GM23338 (cell line): ENCODE measurements around the gene SLC38A8. TPM values are rescaled to one million over a fixed set of nuclear protein-coding genes. Genes with fewer than 3 reads are reported as not detected.

ENCODE experiments used
- ATAC-seq: fragments of 200-7000 bp; cut with Tn5 transposase; 3 replicates; pipeline ENCODE4 v1.9.1; 2020
- DNase-seq: peaks from one replicate; pipeline ENCODE4 v3.0.0-alpha.2; 2015; ENCODE audit warnings: low spot score
- H2AFZ ChIP-seq: fragments of 200-600 bp; sonication (generic); 2 replicates; pipeline ENCODE4 v1.8.0; 2016; ENCODE audit warnings: antibody characterized with exemption, mild to moderate bottlenecking, moderate library complexity
- H3F3A ChIP-seq: fragments of 200-600 bp; sonication (generic); replicated peaks from 2 replicates; pipeline ENCODE4 v1.8.0; 2017; ENCODE audit warnings: antibody characterized with exemption, mixed run types, low read depth
- H3K27ac ChIP-seq: fragments of 200-600 bp; sonication (generic); 2 replicates; pipeline ENCODE4 v1.6.1; 2016; ENCODE audit warnings: low read depth
- H3K27me3 ChIP-seq: fragments of 200-600 bp; sonication (generic); 2 replicates; pipeline ENCODE4 v1.8.0; 2016; ENCODE audit warnings: mild to moderate bottlenecking, mixed run types, moderate library complexity; ENCODE audit not compliant: insufficient read depth
- H3K36me3 ChIP-seq: fragments of 200-600 bp; sonication (generic); 2 replicates; pipeline ENCODE4 v1.8.0; 2016; ENCODE audit warnings: mild to moderate bottlenecking; ENCODE audit not compliant: insufficient read depth
- H3K4me1 ChIP-seq: fragments of 200-600 bp; sonication (generic); 2 replicates; pipeline ENCODE4 v1.8.0; 2016; ENCODE audit warnings: mild to moderate bottlenecking, moderate library complexity; ENCODE audit not compliant: insufficient read depth
- H3K4me2 ChIP-seq: fragments of 200-600 bp; sonication (generic); 2 replicates; pipeline ENCODE4 v1.7.1; 2017; ENCODE audit warnings: mixed run types
- H3K4me3 ChIP-seq: fragments of 200-600 bp; sonication (generic); 2 replicates; pipeline ENCODE4 v1.6.1; 2016; ENCODE audit warnings: mixed run types
- H3K79me2 ChIP-seq: fragments of 200-600 bp; sonication (generic); replicated peaks from 2 replicates; pipeline ENCODE4 v1.8.0; 2017; ENCODE audit warnings: mild to moderate bottlenecking; ENCODE audit not compliant: insufficient read depth
- H3K9me2 ChIP-seq: fragments of 200-600 bp; sonication (generic); 2 replicates; pipeline ENCODE4 v1.8.0; 2017; ENCODE audit not compliant: insufficient read depth
- H4K20me1 ChIP-seq: fragments of 200-600 bp; sonication (generic); replicated peaks from 2 replicates; pipeline ENCODE4 v1.8.0; 2017; ENCODE audit warnings: mild to moderate bottlenecking; ENCODE audit not compliant: insufficient read depth
- H3K27ac Mint-ChIP-seq: 2 replicates; pipeline ENCODE4 v1.8.0; 2020; ENCODE audit warnings: inconsistent platforms, mild to moderate bottlenecking, moderate library complexity, mixed read lengths
- H3K27me3 Mint-ChIP-seq: 3 replicates; pipeline ENCODE4 v1.8.0; 2022; ENCODE audit warnings: low read depth, mild to moderate bottlenecking, moderate library complexity, mixed read lengths, inconsistent platforms; ENCODE audit not compliant: insufficient read depth, poor library complexity
- H3K36me3 Mint-ChIP-seq: 3 replicates; pipeline ENCODE4 v1.8.0; 2021; ENCODE audit warnings: low read depth, mild to moderate bottlenecking, inconsistent platforms, moderate library complexity, mixed read lengths
- H3K4me1 Mint-ChIP-seq: 3 replicates; pipeline ENCODE4 v1.8.0; 2020; ENCODE audit warnings: mild to moderate bottlenecking, inconsistent platforms, mixed read lengths
- H3K4me3 Mint-ChIP-seq: 3 replicates; pipeline ENCODE4 v1.8.0; 2021; ENCODE audit warnings: moderate library complexity, mild to moderate bottlenecking, inconsistent platforms, mixed read lengths
- H3K9me3 Mint-ChIP-seq: 3 replicates; pipeline ENCODE4 v1.8.0; 2020; ENCODE audit warnings: moderate library complexity, mild to moderate bottlenecking, inconsistent platforms, mixed read lengths
- CREB1 ChIP-seq: fragments of 250-450 bp; sonication (Bioruptor Pico); IDR thresholded peaks from 2 replicates; pipeline ENCODE4 v1.5.0; 2020; ENCODE audit warnings: low read depth, mild to moderate bottlenecking, moderate library complexity
- EZH2phosphoT487 ChIP-seq: fragments of 200-600 bp; sonication (generic); IDR thresholded peaks from one replicate; pipeline ENCODE4 v1.8.1; 2018; ENCODE audit warnings: antibody characterized with exemption; ENCODE audit not compliant: unreplicated experiment
- POLR2AphosphoS5 ChIP-seq: IDR thresholded peaks from 2 replicates; pipeline ENCODE4 v1.6.1; 2016; ENCODE audit warnings: antibody characterized with exemption, low read depth
- STAT1 ChIP-seq: IDR thresholded peaks from one replicate; pipeline ENCODE4 v1.6.1; 2016; ENCODE audit warnings: antibody characterized with exemption; ENCODE audit not compliant: unreplicated experiment
- polyA plus RNA-seq: library from polyadenylated mRNA; unstranded; fragments of >200 nt; fragmentation: Nextera tagmentation; extraction: Ambion mirVana; gene quantifications from 2 replicates; pipeline ENCODE4 v1.2.1, GENCODE V29; 2016
- total RNA-seq: library from RNA; depleted of rRNA; stranded (reverse); fragments of >200 nt; shearing (Covaris generic); gene quantifications from 2 replicates; pipeline ENCODE4 v1.2.3, GENCODE V29; 2014
- TF ChIP-seq, protein P1 (sequence below): IDR thresholded peaks from one replicate; pipeline ENCODE4 v1.6.1; 2018; ENCODE audit warnings: antibody characterized with exemption; ENCODE audit not compliant: unreplicated experiment
- TF ChIP-seq, protein P2 (sequence below), 2 experiments: fragments of 200-600 bp in 1 of 2; sonication (generic) in 1 of 2; conservative IDR thresholded peaks; 2 replicates each; pipeline versions ENCODE4 v1.5.1 to v1.6.1; 2016 to 2017; ENCODE audit warnings: antibody characterized with exemption in 2 of 2, low read depth in 2 of 2, mild to moderate bottlenecking in 2 of 2, moderate library complexity in 1 of 2

SLC38A8 gene
- total and polyA plus RNA-seq, 2 experiments from 2014 or later: not detected

DNA sequence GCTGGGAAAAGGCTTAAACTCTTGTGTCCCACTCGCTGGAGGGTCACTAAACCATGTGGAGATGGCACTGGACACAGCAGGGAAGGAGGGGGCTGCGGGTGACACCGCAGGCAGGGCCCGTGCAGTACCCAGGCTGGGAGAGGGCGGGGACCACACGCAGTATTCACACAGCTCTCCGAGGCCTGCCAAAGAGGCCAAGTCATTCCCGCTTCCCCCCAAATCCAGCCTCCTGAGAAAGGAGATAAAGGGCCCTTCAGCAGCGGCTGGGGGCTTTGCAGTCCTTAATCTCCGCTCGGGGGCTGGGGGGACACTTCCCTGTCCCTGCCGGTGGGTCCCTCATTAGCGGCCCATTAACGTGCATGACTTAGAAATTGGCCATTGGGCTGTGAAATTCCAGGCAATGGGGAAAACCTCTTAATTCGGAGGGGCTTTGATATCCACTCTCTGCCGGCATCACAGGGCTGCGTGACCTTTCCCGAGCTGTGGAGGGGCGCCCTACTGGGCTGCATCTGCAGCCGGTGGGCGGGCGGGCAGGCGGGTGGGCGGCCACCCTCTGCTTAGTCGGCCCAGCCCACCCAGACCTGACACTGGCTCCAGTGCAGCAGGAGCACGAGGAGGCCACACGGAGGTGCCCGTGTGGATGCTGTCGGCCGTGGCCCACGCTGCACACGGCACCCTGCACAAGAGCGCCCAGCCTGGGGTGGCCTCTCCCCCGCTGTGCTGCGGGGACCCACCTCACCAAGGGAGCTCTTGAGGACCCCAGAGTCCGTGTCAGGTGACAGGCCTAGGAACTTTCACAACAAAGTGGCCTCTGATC lies 2.6 kb upstream of the SLC38A8 start (continued):
- TF ChIP-seq, protein P1, sequence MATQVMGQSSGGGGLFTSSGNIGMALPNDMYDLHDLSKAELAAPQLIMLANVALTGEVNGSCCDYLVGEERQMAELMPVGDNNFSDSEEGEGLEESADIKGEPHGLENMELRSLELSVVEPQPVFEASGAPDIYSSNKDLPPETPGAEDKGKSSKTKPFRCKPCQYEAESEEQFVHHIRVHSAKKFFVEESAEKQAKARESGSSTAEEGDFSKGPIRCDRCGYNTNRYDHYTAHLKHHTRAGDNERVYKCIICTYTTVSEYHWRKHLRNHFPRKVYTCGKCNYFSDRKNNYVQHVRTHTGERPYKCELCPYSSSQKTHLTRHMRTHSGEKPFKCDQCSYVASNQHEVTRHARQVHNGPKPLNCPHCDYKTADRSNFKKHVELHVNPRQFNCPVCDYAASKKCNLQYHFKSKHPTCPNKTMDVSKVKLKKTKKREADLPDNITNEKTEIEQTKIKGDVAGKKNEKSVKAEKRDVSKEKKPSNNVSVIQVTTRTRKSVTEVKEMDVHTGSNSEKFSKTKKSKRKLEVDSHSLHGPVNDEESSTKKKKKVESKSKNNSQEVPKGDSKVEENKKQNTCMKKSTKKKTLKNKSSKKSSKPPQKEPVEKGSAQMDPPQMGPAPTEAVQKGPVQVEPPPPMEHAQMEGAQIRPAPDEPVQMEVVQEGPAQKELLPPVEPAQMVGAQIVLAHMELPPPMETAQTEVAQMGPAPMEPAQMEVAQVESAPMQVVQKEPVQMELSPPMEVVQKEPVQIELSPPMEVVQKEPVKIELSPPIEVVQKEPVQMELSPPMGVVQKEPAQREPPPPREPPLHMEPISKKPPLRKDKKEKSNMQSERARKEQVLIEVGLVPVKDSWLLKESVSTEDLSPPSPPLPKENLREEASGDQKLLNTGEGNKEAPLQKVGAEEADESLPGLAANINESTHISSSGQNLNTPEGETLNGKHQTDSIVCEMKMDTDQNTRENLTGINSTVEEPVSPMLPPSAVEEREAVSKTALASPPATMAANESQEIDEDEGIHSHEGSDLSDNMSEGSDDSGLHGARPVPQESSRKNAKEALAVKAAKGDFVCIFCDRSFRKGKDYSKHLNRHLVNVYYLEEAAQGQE: no peak
- no peak for TF ChIP-seq EZH2phosphoT487
- TF ChIP-seq POLR2AphosphoS5: no peak
- TF ChIP-seq CREB1: no peak

DNA sequence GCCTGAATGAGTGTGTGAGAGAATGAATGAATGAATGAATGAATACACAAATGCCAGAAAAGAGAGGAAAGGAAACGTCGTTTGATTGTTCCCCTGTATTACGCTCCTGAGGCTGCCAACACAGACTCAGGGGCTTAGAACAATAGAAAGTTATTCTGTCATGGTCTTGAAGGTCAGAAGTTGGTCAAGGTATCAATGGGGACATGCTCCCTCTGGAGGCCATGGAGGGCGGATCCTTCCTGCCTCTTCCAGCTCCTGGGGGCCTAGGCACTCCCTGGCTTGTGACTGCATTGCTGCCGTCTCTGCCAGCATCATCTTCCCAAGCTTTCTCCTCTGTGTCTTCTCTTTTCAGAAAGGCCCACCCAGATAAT lies 1.5 kb upstream of the SLC38A8 start:
- H3K9me3 Mint-ChIP-seq: no peaks in the 10 kb centered on the region; the same call in 2 of the 3 replicates
- H3K27me3 Mint-ChIP-seq: peaks cover 19% of the 10 kb centered on the region
- Histone ChIP-seq H3K36me3 (no peaks in the 10 kb centered on the region), H3K4me3 (no peak overlapping the region), H3K4me2 (no peak overlapping the region), H2AFZ (no peak overlapping the region), H3K4me1 (peaks cover 7% of the 10 kb centered on the region; the same call in 1 of the 2 replicates), H3K27ac (no peak overlapping the region), H3K79me2 (no peaks in the 10 kb centered on the region), H4K20me1 (no peaks in the 10 kb centered on the region), H3F3A (no peaks in the 10 kb centered on the region), H3K27me3 (no peaks in the 10 kb centered on the region), H3K9me2 (no peaks in the 10 kb centered on the region)
- no peak for TF ChIP-seq STAT1
- TF ChIP-seq, protein P2, sequence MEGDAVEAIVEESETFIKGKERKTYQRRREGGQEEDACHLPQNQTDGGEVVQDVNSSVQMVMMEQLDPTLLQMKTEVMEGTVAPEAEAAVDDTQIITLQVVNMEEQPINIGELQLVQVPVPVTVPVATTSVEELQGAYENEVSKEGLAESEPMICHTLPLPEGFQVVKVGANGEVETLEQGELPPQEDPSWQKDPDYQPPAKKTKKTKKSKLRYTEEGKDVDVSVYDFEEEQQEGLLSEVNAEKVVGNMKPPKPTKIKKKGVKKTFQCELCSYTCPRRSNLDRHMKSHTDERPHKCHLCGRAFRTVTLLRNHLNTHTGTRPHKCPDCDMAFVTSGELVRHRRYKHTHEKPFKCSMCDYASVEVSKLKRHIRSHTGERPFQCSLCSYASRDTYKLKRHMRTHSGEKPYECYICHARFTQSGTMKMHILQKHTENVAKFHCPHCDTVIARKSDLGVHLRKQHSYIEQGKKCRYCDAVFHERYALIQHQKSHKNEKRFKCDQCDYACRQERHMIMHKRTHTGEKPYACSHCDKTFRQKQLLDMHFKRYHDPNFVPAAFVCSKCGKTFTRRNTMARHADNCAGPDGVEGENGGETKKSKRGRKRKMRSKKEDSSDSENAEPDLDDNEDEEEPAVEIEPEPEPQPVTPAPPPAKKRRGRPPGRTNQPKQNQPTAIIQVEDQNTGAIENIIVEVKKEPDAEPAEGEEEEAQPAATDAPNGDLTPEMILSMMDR (conservative IDR thresholded peaks at IDR 0.05; ENCODE audit: low read depth in 2 of 2): peak; percentile 60 to 77
- peak; percentile 72 for DNase-seq
- H3K36me3 Mint-ChIP-seq: no peaks in the 10 kb centered on the region
- H3K27ac Mint-ChIP-seq: no peak overlapping the region
- peak; percentile 59 for ATAC-seq
- no peak overlapping the region; the same call in 2 of the 3 replicates for H3K4me3 Mint-ChIP-seq
- H3K4me1 Mint-ChIP-seq: peaks cover 22% of the 10 kb centered on the region

DNA sequence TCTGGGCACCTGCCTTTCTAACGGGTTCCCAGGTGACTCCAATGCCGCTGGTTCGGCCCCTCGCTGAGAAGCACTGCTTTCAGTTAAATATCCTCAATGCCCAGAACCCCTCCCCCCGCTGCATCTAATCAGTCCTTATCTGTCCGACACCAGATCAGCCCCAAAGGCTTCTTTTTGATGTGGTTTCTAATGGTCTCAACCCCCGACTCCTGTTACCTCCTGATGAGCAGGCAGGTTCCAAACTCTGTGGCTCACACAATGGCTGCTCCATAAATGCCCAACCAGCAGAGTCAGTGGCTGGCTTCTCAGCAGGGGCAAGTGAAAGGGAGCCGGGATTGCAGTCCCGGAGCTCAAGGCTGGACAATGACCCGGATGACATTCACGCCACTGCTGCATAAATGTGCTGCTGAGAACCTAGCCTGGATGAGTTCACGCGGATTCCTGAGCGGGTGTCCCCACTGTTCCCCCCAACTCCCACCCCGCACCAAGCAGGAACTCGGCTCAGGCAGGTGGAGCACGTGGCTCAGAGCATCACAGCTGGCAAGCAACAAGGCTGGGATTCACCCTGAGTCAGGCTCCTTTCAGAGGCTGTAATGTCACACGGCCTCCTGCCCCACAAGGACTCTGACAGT lies 1.0 kb upstream of the SLC38A8 start:
- H3K27me3 ChIP-seq: no peaks in the 10 kb centered on the region
- no peak for TF ChIP-seq STAT1
- TF ChIP-seq, protein P1: no peak

More for the DNA sequence above, 1.0 kb upstream of the SLC38A8 start:
- H3K36me3 ChIP-seq: no peaks in the 10 kb centered on the region
- Mint-ChIP-seq H3K9me3 (no peaks in the 10 kb centered on the region; the same call in 2 of the 3 replicates), H3K27me3 (peaks cover 18% of the 10 kb centered on the region), H3K4me3 (no peak overlapping the region), H3K36me3 (no peaks in the 10 kb centered on the region), H3K4me1 (peaks cover 22% of the 10 kb centered on the region), H3K27ac (no peak overlapping the region)
- no peaks in the 10 kb centered on the region for H3F3A ChIP-seq
- no peak overlapping the region for H3K4me3 ChIP-seq
- no peak overlapping the region; the same call in 1 of the 2 replicates for H2AFZ ChIP-seq
- ATAC-seq: peak; percentile 20
- no peaks in the 10 kb centered on the region for H4K20me1 ChIP-seq
- no peak overlapping the region for H3K27ac ChIP-seq
- H3K9me2 ChIP-seq: no peaks in the 10 kb centered on the region
- DNase-seq: peak; percentile 32
- peaks cover 7% of the 10 kb centered on the region; the same call in 1 of the 2 replicates for H3K4me1 ChIP-seq
- no peaks in the 10 kb centered on the region for H3K79me2 ChIP-seq
- no peak overlapping the region for H3K4me2 ChIP-seq
